Epithelial cell of esophagus (primary cell): Measurements from ENCODE around the gene CNOT6L.

Experiments used
- DNase-seq: peaks from one replicate; pipeline ENCODE4 v3.0.0; 2010; ENCODE audit warnings: low read depth
- H3K4me3 ChIP-seq: 2 replicates; pipeline ENCODE4 v1.5.1; 2011; ENCODE audit warnings: mild to moderate bottlenecking, low read length, control low read depth
- TF ChIP-seq, protein P1 (sequence below): IDR thresholded peaks from 2 replicates; pipeline ENCODE4 v1.5.1; 2011; ENCODE audit warnings: low read depth, mild to moderate bottlenecking, low read length, control low read depth, inconsistent platforms; ENCODE audit not compliant: insufficient read depth; ENCODE audit errors: missing control alignments

Gene CNOT6L

GRCh38 chr4:77714514-77714913 lies 104.7 kb downstream of the CNOT6L start:
- TF ChIP-seq, protein P1, sequence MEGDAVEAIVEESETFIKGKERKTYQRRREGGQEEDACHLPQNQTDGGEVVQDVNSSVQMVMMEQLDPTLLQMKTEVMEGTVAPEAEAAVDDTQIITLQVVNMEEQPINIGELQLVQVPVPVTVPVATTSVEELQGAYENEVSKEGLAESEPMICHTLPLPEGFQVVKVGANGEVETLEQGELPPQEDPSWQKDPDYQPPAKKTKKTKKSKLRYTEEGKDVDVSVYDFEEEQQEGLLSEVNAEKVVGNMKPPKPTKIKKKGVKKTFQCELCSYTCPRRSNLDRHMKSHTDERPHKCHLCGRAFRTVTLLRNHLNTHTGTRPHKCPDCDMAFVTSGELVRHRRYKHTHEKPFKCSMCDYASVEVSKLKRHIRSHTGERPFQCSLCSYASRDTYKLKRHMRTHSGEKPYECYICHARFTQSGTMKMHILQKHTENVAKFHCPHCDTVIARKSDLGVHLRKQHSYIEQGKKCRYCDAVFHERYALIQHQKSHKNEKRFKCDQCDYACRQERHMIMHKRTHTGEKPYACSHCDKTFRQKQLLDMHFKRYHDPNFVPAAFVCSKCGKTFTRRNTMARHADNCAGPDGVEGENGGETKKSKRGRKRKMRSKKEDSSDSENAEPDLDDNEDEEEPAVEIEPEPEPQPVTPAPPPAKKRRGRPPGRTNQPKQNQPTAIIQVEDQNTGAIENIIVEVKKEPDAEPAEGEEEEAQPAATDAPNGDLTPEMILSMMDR, result no peak
- DNase-seq, result no peak
- H3K4me3 ChIP-seq, result no peak overlapping the region

DNA sequence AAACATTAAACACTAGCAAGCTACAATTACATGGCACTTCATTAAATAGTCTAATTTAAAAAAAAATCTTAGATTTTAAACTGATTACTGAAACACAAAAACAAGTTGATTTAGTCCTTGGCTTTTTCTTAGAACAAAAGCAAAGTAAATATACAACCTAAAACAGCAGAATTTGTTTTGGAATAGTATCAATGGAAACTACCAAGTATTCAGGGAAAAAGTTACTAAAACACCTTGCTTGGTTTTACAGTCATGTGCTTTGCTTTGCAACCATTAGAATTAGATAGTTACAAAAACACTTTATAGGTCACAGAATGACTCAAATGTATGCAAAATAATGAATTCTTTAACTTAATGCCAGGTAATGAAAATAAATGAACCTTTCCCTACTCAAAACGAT lies 105.3 kb downstream of the CNOT6L start:
- DNase-seq, result no peak
- TF ChIP-seq, protein P1, result no peak

DNA sequence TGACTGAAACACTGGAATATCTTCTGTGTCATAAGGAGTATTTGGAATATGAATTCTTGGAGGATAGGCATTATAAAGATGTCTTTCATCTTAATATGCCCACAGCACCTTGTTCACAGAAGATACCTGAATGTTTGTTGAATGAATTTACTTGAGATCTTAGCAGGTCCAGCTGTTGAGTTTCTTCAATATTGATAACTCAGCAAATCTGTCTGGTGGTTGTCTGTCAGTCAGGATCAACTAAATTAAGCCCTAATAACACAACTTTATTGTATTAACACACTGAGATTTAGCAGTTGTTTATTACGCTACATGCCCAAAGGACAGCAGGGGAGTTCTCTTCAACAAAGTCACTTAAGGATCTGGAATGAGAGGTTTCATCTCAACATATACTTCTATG lies 106.5 kb downstream of the CNOT6L start:
- no peak overlapping the region for H3K4me3 ChIP-seq
- DNase-seq, result no peak
- TF ChIP-seq, protein P1, result no peak

More for the DNA sequence above, 105.3 kb downstream of the CNOT6L start:
- H3K4me3 ChIP-seq, result no peak overlapping the region

DNA sequence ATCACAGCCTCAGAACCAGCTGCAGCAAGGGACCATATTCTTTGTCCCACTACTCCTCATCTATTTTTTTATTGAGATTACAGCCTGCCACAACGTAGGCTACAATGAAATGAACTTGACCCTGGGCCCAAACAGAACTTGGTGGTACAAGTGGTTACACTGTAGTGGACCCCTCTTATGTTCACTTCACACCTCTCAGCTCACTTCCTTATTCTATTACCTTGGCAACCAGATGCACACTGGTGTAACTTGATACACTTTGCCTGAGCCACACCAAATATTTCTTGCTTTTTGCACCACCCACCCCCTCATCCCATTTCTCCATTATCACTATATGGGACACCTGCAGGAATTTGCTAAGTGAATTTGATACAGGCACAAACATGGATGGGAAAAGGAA lies 107.7 kb downstream of the CNOT6L start:
- no peak for DNase-seq
- TF ChIP-seq, protein P1, result no peak
- no peak overlapping the region for H3K4me3 ChIP-seq

- TF ChIP-seq, protein P1, result no peak
- no peak overlapping the region for H3K4me3 ChIP-seq
- no peak for DNase-seq
Observed at GRCh38 chr4:77710684-77711083, 108.5 kb downstream of the CNOT6L start.

DNA sequence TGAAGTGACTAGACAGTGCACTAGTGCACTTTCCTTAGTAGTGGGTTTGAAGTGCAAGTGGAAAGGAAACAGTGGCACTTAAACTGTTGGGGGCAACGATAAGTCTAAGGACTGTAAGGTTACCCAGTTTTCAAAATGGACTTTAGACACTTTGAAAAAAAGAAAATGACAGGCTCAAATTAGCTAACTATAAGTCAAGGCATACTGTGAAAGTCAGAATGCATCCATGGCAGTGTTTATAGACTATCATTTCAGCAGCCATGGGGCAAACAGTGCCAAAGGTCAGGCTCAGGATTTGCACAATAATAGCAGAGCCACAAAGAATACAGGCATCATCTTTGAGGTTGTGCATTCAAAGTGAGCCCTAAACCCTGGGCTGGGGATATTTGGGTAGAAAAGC lies 109.1 kb downstream of the CNOT6L start:
- DNase-seq, result no peak
- TF ChIP-seq, protein P1, result no peak
- no peak overlapping the region for H3K4me3 ChIP-seq

DNA sequence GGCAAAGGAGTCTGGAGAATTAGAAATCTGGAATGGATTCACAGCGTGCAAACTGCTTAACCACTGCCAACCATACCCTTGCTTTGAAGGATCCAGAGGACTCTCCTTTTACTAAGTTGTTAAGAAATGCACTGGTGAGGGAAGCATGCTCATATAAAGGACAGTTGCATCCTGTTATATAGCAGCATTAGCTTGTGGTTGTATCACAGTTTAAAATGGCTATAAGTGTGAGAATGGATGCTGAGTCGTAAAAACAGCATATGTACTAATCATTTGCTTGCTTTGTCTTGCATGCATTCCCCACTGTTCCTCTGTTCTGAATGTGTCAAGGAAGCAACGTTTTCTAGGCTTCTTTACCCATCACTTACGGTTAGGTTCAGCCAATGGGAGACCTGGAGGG lies 112.5 kb downstream of the CNOT6L start:
- H3K4me3 ChIP-seq, result no peak overlapping the region
- DNase-seq, result peak; percentile 17
- TF ChIP-seq, protein P1, result no peak
